GDM1 (cell line): ENCODE results near the gene DUSP3.

Experiments
- DNase-seq: peaks from one replicate; lab custom pipeline; 2025; lab: John Stamatoyannopoulos, UW

Gene DUSP3

GRCh38 chr17:43768943-43769342 lies 9.8 kb downstream of the DUSP3 start:
- DNase-seq = no peak

- peak; percentile 76 for DNase-seq
These were observed 10.4 kb downstream of the DUSP3 start for GRCh38 chr17:43768382-43768781.

- no peak for DNase-seq
These were observed 11.1 kb downstream of the DUSP3 start for GRCh38 chr17:43767713-43768059.

GRCh38 chr17:43767053-43767712 lies 11.6 kb downstream of the DUSP3 start:
- DNase-seq = no peak

- DNase-seq = no peak
These were observed 12.2 kb downstream of the DUSP3 start for GRCh38 chr17:43766413-43767052.

GRCh38 chr17:43760254-43760852 lies 18.4 kb downstream of the DUSP3 start:
- DNase-seq = peak; percentile 77

GRCh38 chr17:43759836-43760235 lies 18.9 kb downstream of the DUSP3 start:
- no peak for DNase-seq

- no peak for DNase-seq
These were observed 20.1 kb downstream of the DUSP3 start, which contains the start of gene SOST for GRCh38 chr17:43758497-43759174. TSS of gene SOST (minus strand) at chr17:43758791. CDS start at chr17:43758741, 50 bp downstream.

- no peak for DNase-seq
These were observed 20.7 kb downstream of the DUSP3 start for GRCh38 chr17:43758086-43758485.

GRCh38 chr17:43757171-43757660 lies 21.6 kb downstream of the DUSP3 start:
- no peak for DNase-seq

- DNase-seq = no peak
These were observed 22.6 kb downstream of the DUSP3 start for GRCh38 chr17:43756201-43756600.

GRCh38 chr17:43755389-43755875 lies 23.3 kb downstream of the DUSP3 start:
- no peak for DNase-seq

- DNase-seq = no peak
These were observed 23.8 kb downstream of the DUSP3 start for GRCh38 chr17:43754947-43755346.

- DNase-seq = no peak
These were observed 25.2 kb downstream of the DUSP3 start for GRCh38 chr17:43753493-43754129.

- DNase-seq = no peak
These were observed 28.6 kb downstream of the DUSP3 start for GRCh38 chr17:43750153-43750552.

GRCh38 chr17:43745541-43745940 lies 33.2 kb downstream of the DUSP3 start:
- DNase-seq = peak; percentile 32

- DNase-seq = no peak
These were observed 37.1 kb downstream of the DUSP3 start for GRCh38 chr17:43741636-43742035.

GRCh38 chr17:43740541-43740940 lies 38.2 kb downstream of the DUSP3 start:
- DNase-seq = no peak

- no peak for DNase-seq
These were observed 41.1 kb downstream of the DUSP3 start for GRCh38 chr17:43737722-43738121.

GRCh38 chr17:43736389-43736788 lies 42.4 kb downstream of the DUSP3 start:
- DNase-seq = no peak

GRCh38 chr17:43734376-43734775 lies 44.4 kb downstream of the DUSP3 start:
- no peak for DNase-seq

- DNase-seq = no peak
These were observed 44.8 kb downstream of the DUSP3 start for GRCh38 chr17:43733956-43734355.
